H1 (cell line): ENCODE results near the gene MARCHF2. TPM values are rescaled to one million over a fixed set of nuclear protein-coding genes. Genes with fewer than 3 reads are reported as not detected.

Source experiments
- CTCF ChIA-PET: fragments of 300-600 bp; sonication (Branson Sonifier 250); formaldehyde crosslinking; loops from one replicate; lab custom pipeline; 2021; ENCODE audit not compliant: partially characterized antibody; lab: Charles Lee
- POLR2A ChIA-PET: fragments of 300-600 bp; sonication (Branson Sonifier 250); formaldehyde crosslinking; loops from one replicate; lab custom pipeline; 2021; ENCODE audit warnings: inconsistent platforms; ENCODE audit not compliant: partially characterized antibody; lab: Charles Lee
- DNase-seq, 2 experiments: peaks; one replicate each; pipeline versions ENCODE4 v3.0.0 to v3.0.0-alpha.2; 2010 to 2022; ENCODE audit warnings: low spot score in 2 of 2, low read depth in 1 of 2, mixed read lengths in 1 of 2
- FAIRE-seq: peaks from 2 replicates; lab custom pipeline; 2011; peaks lifted over from hg19 to GRCh38; lab: Jason Lieb, UNC
- H2AFZ ChIP-seq: 2 replicates; pipeline ENCODE4 v1.8.1; 2012; ENCODE audit warnings: low read length, inconsistent platforms
- H2AK5ac ChIP-seq: 2 replicates; pipeline ENCODE4 v1.6.1; 2013; ENCODE audit warnings: low read depth, low read length
- H2BK120ac ChIP-seq: replicated peaks from 2 replicates; pipeline ENCODE3; 2013; ENCODE audit warnings: low read depth, low read length, inconsistent platforms
- H2BK12ac ChIP-seq: 2 replicates; pipeline ENCODE4 v1.6.1; 2013; ENCODE audit warnings: low read depth, low read length
- H2BK15ac ChIP-seq: 2 replicates; pipeline ENCODE4 v1.6.1; 2013; ENCODE audit warnings: low read length
- H2BK20ac ChIP-seq: 2 replicates; pipeline ENCODE4 v1.6.1; 2013; ENCODE audit warnings: low read length
- H2BK5ac ChIP-seq: 2 replicates; pipeline ENCODE4 v1.6.1; 2013; ENCODE audit warnings: low read depth, low read length
- H3K14ac ChIP-seq: 2 replicates; pipeline ENCODE4 v1.6.1; 2013; ENCODE audit warnings: inconsistent platforms; ENCODE audit not compliant: insufficient read length
- H3K18ac ChIP-seq: 2 replicates; pipeline ENCODE4 v1.6.1; 2013; ENCODE audit warnings: low read length; ENCODE audit errors: extremely low read depth
- H3K23ac ChIP-seq: 2 replicates; pipeline ENCODE4 v1.6.1; 2013; ENCODE audit warnings: inconsistent platforms; ENCODE audit not compliant: insufficient read length
- H3K23me2 ChIP-seq: 2 replicates; pipeline ENCODE4 v1.6.1; 2013; ENCODE audit warnings: low read depth, low read length
- H3K27ac ChIP-seq: 2 replicates; pipeline ENCODE4 v1.6.1; 2011; ENCODE audit warnings: low read depth, low read length, inconsistent platforms
- H3K27me3 ChIP-seq, 4 experiments: replicated peaks in 1 of 4; 1 replicate in 1 of 4; 2 replicates in 3 of 4; pipeline versions ENCODE4 v1.6.1 to v1.8.1; 2011 to 2013; ENCODE audit warnings: low read length in 3 of 4, mild to moderate bottlenecking in 3 of 4, inconsistent platforms in 2 of 4, mixed read lengths in 2 of 4, moderate library complexity in 1 of 4; ENCODE audit not compliant: control insufficient read depth in 3 of 4, insufficient read depth in 3 of 4; ENCODE audit errors: extremely low read depth in 1 of 4
- H3K36me3 ChIP-seq, 4 experiments: 2 replicates each; pipeline versions ENCODE4 v1.6.1 to v1.8.1; 2011 to 2013; ENCODE audit warnings: mild to moderate bottlenecking in 4 of 4, low read length in 3 of 4, moderate library complexity in 2 of 4, control low read depth in 1 of 4, inconsistent platforms in 1 of 4; ENCODE audit not compliant: insufficient read depth in 4 of 4, control insufficient read depth in 2 of 4
- H3K4ac ChIP-seq: replicated peaks from 2 replicates; pipeline ENCODE3; 2013; ENCODE audit warnings: low read length, low read depth, mixed read lengths, inconsistent platforms; ENCODE audit not compliant: insufficient read length
- H3K4me1 ChIP-seq, 4 experiments: replicated peaks in 1 of 4; 1 replicate in 1 of 4; 2 replicates in 3 of 4; pipeline versions ENCODE4 v1.6.1 to v1.8.1; 2011 to 2013; ENCODE audit warnings: low read length in 3 of 4, inconsistent platforms in 2 of 4, mixed read lengths in 1 of 4; ENCODE audit not compliant: insufficient read depth in 4 of 4, control insufficient read depth in 3 of 4
- H3K4me2 ChIP-seq, 2 experiments: 2 replicates each; pipeline versions ENCODE4 v1.6.1 to v1.8.1; 2011 to 2013; ENCODE audit warnings: low read depth in 2 of 2, low read length in 2 of 2, control low read depth in 1 of 2, inconsistent platforms in 1 of 2, mild to moderate bottlenecking in 1 of 2; ENCODE audit not compliant: insufficient read depth in 1 of 2
- H3K4me3 ChIP-seq, 4 experiments: fragments of 200-600, 300-600 bp in 1 of 4; sonication (generic), shearing (Covaris generic), sonication (Bioruptor Twin) in 1 of 4; 2 replicates each; pipeline versions ENCODE4 v1.5.1 to v1.8.1; 2011 to 2016; ENCODE audit warnings: low read length in 4 of 4, low read depth in 3 of 4, control low read depth in 2 of 4, inconsistent platforms in 2 of 4, mild to moderate bottlenecking in 2 of 4, mixed read lengths in 1 of 4, moderate library complexity in 1 of 4; ENCODE audit not compliant: insufficient read depth in 2 of 4; ENCODE audit errors: extremely low read depth in 1 of 4
- H3K56ac ChIP-seq: replicated peaks from 2 replicates; pipeline ENCODE3; 2013; ENCODE audit warnings: low read depth, mild to moderate bottlenecking, mixed read lengths, low read length, inconsistent platforms; ENCODE audit not compliant: insufficient read length
- H3K79me1 ChIP-seq: 2 replicates; pipeline ENCODE4 v1.6.1; 2013; ENCODE audit warnings: low read depth, low read length, control low read depth
- H3K79me2 ChIP-seq, 2 experiments: 2 replicates each; pipeline versions ENCODE4 v1.6.1 to v1.8.1; 2012 to 2013; ENCODE audit warnings: low read length in 2 of 2, mild to moderate bottlenecking in 2 of 2, inconsistent platforms in 1 of 2; ENCODE audit not compliant: insufficient read depth in 2 of 2, control insufficient read depth in 1 of 2
- H3K9ac ChIP-seq, 4 experiments: replicated peaks in 1 of 4; 1 replicate in 1 of 4; 2 replicates in 3 of 4; pipeline versions ENCODE4 v1.6.1 to v1.8.1; 2011 to 2013; ENCODE audit warnings: low read depth in 3 of 4, low read length in 3 of 4, control low read depth in 2 of 4, mild to moderate bottlenecking in 2 of 4, moderate library complexity in 2 of 4, inconsistent platforms in 1 of 4; ENCODE audit errors: extremely low read depth in 1 of 4
- H3K9me3 ChIP-seq, 2 experiments: 2 replicates each; pipeline versions ENCODE4 v1.6.1 to v1.8.1; 2012 to 2013; ENCODE audit warnings: mild to moderate bottlenecking in 2 of 2, moderate library complexity in 2 of 2, control low read depth in 1 of 2, inconsistent platforms in 1 of 2, low read depth in 1 of 2, low read length in 1 of 2, mixed read lengths in 1 of 2; ENCODE audit not compliant: insufficient read depth in 2 of 2
- H4K20me1 ChIP-seq, 2 experiments: replicated peaks in 1 of 2; 2 replicates each; pipeline versions ENCODE3 to v1.8.1; 2011 to 2013; ENCODE audit warnings: inconsistent platforms in 2 of 2, low read length in 2 of 2, mild to moderate bottlenecking in 1 of 2; ENCODE audit not compliant: insufficient read depth in 2 of 2, control insufficient read depth in 1 of 2
- H4K5ac ChIP-seq: 2 replicates; pipeline ENCODE4 v1.6.1; 2013; ENCODE audit warnings: low read length, low read depth, mixed read lengths, inconsistent platforms; ENCODE audit not compliant: insufficient read length
- H4K8ac ChIP-seq: 2 replicates; pipeline ENCODE4 v1.8.0; 2013; ENCODE audit warnings: mild to moderate bottlenecking, moderate library complexity, low read length, inconsistent platforms; ENCODE audit not compliant: insufficient read depth; ENCODE audit errors: extremely low read depth
- H4K91ac ChIP-seq: replicated peaks from 2 replicates; pipeline ENCODE3; 2013; ENCODE audit warnings: low read length, mixed read lengths, inconsistent platforms; ENCODE audit not compliant: insufficient read length
- CTBP2 ChIP-seq: IDR thresholded peaks from 2 replicates; pipeline ENCODE4 v1.7.0; 2011; ENCODE audit warnings: borderline replicate concordance, mild to moderate bottlenecking, moderate library complexity, mixed read lengths, low read length; ENCODE audit not compliant: insufficient read depth, insufficient read length
- PHF8 ChIP-seq: fragments of 200-600 bp; sonication (generic); conservative IDR thresholded peaks from 2 replicates; pipeline ENCODE4 v1.7.1; 2012; ENCODE audit warnings: low read depth, mild to moderate bottlenecking, inconsistent platforms, low read length, moderate library complexity
- SP1 ChIP-seq: IDR thresholded peaks from 2 replicates; pipeline ENCODE4 v1.6.1; 2011; ENCODE audit warnings: low read depth, low read length
- WGBS, 2 experiments: shearing (Covaris generic) in 1 of 2; methylation state at CpG; one replicate each; pipeline versions ENCODE4 v1.1.6 to v1.1.7; 2013 to 2015; ENCODE audit warnings: low lambda C conversion rate in 2 of 2, mixed read lengths in 2 of 2, inconsistent platforms in 1 of 2, low coverage in 1 of 2, missing lambda C conversion rate in 1 of 2; ENCODE audit not compliant: insufficient replicate concordance in 2 of 2, insufficient coverage in 1 of 2, insufficient read length in 1 of 2; ENCODE audit errors: extremely low coverage in 1 of 2, missing lambda C conversion rate in 1 of 2; 5-methylcytosine and 5-hydroxymethylcytosine counted together
- polyA plus RNA-seq, 7 experiments: library from polyadenylated mRNA; depleted of rRNA in 3 of 7; stranded (reverse) in 5 of 7; unstranded in 2 of 7; fragments of >200 nt in 5 of 7; fragments of 200-250 nt in 2 of 7; gene quantifications; 1 replicate in 5 of 7; 2 replicates in 1 of 7; 4 replicates in 1 of 7; pipeline versions ENCODE4 v1.2.1 to v1.2.3, GENCODE V29; 2011 to 2013; ENCODE audit warnings: missing spikeins in 2 of 7, mixed read lengths in 2 of 7
- total RNA-seq: library from RNA; stranded (reverse); fragmentation: NEBNext Ultra II Directional; extraction: Animal tissue kit (Norgen Biotek cat#: 25700); gene quantifications from 2 replicates; pipeline ENCODE4 v1.2.1, GENCODE V29; 2021
- TF ChIP-seq, protein P1 (sequence below): IDR thresholded peaks from 2 replicates; pipeline ENCODE4 v1.6.1; 2011; ENCODE audit warnings: low read length, improper control_type of control experiment

MARCHF2 gene
- total and polyA plus RNA-seq, 2 of the 8 experiments (the other 6 are each of a cell fraction or from before 2014, with no cell fraction given): 18.5 to 46.2 TPM

DNA sequence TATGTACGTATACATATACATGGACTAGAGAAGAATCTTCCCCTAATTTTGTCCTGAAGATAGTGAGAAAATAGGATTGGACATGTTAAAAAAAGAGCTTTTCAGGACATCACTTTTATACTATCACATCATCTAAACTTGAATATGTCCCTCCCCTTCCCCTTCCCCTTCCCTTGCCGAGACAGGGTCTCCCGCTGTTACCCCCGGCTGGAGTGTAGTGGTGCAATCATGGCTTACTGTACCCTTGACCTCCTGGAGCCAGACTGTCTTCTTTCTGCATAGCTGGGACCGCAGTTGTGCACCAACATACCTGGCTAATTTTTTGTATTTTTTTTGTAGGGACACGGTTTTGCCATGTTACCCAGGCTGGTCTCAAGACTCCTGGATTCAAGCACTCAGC lies 38.3 kb downstream of the MARCHF2 start:
- H3K18ac ChIP-seq: no peak overlapping the region
- H3K27ac ChIP-seq: no peak overlapping the region
- peaks cover 8 to 35% (median 26%) of the 10 kb centered on the region in 4 experiments for H3K4me1 ChIP-seq
- ChIA-PET POLR2A (interaction anchor here (1.0 to 8.0 kb wide), 5 partner anchors 10 to 33 kb away, joined by 3 to 63 read pairs (median 4); no protein-coding TSS in a partner anchor), CTCF (interaction anchor here (0.6 to 2.6 kb wide), 7 partner anchors 12 to 103 kb away, joined by 3 to 14 read pairs (median 4); no protein-coding TSS in a partner anchor)
- FAIRE-seq (no peak), DNase-seq (no peak)
- no peaks in the 10 kb centered on the region for H3K9me3 ChIP-seq
- no peak overlapping the region for H2BK120ac ChIP-seq
- peak overlapping the region in 1 of 2 experiments; percentile 42; a peak in 1 of 4 replicates for H3K4me2 ChIP-seq
- H3K4ac ChIP-seq: no peak overlapping the region
- no peak for TF ChIP-seq SP1
- TF ChIP-seq, protein P1, sequence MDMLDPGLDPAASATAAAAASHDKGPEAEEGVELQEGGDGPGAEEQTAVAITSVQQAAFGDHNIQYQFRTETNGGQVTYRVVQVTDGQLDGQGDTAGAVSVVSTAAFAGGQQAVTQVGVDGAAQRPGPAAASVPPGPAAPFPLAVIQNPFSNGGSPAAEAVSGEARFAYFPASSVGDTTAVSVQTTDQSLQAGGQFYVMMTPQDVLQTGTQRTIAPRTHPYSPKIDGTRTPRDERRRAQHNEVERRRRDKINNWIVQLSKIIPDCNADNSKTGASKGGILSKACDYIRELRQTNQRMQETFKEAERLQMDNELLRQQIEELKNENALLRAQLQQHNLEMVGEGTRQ: no peak
- no peak for TF ChIP-seq CTBP2
- no peak for TF ChIP-seq PHF8
- H3K36me3 ChIP-seq: peaks cover 2 to 45% (median 7%) of the 10 kb centered on the region in 4 experiments; a peak in 6 of 8 replicates
- no peak overlapping the region for H4K5ac ChIP-seq
- no peak overlapping the region for H3K23ac ChIP-seq
- peaks cover 2% of the 10 kb centered on the region for H3K79me1 ChIP-seq
- no peak overlapping the region for H2AK5ac ChIP-seq
- H2BK5ac ChIP-seq: peak overlapping the region; percentile 5; the same call in 1 of the 2 replicates
- H4K8ac ChIP-seq: no peak overlapping the region
- no peak overlapping the region for H2BK20ac ChIP-seq
- H3K79me2 ChIP-seq: peaks cover 86 to 99% of the 10 kb centered on the region in 2 experiments
- H2BK15ac ChIP-seq: no peak overlapping the region
- 86% methylated on average over 6 of the region's 6 CpGs; no CpG with 5 or more reads in 1 of the 2 experiments for WGBS, 2 experiments
- H3K9ac ChIP-seq: no peak overlapping the region
- no peaks in the 10 kb centered on the region for H3K27me3 ChIP-seq
- H3K4me3 ChIP-seq: no peak overlapping the region
- H4K20me1 ChIP-seq: peaks cover 56 to 59% of the 10 kb centered on the region in 2 experiments
- H3K56ac ChIP-seq: no peak overlapping the region
- no peak overlapping the region for H3K14ac ChIP-seq
- H2BK12ac ChIP-seq: no peak overlapping the region
- no peak overlapping the region for H4K91ac ChIP-seq
- no peak overlapping the region for H2AFZ ChIP-seq
- H3K23me2 ChIP-seq: no peaks in the 10 kb centered on the region; the same call in 1 of the 2 replicates
